Brain microvascular endothelial cell (primary cell): ENCODE results near the gene PAX7.

Experiments
- DNase-seq: peaks from one replicate; pipeline ENCODE4 v3.0.0-alpha.2; 2020
- H3K27ac ChIP-seq: fragments of 250-450 bp; sonication (Bioruptor Pico); 2 replicates; pipeline ENCODE4 v1.5.1; 2020; ENCODE audit warnings: mild to moderate bottlenecking, moderate library complexity
- H3K27me3 ChIP-seq: fragments of 250-450 bp; sonication (Bioruptor Pico); replicated peaks from 2 replicates; pipeline ENCODE4 v1.5.1; 2020; ENCODE audit warnings: mild to moderate bottlenecking
- H3K36me3 ChIP-seq: fragments of 250-450 bp; sonication (Bioruptor Pico); replicated peaks from 2 replicates; pipeline ENCODE4 v1.5.1; 2020; ENCODE audit warnings: mild to moderate bottlenecking
- H3K4me3 ChIP-seq: 2 replicates; pipeline ENCODE4 v1.5.1; 2011; ENCODE audit warnings: low read depth, mild to moderate bottlenecking, control low read depth, low read length, moderate library complexity
- CTCF ChIP-seq: IDR thresholded peaks from 2 replicates; pipeline ENCODE4 v1.5.1; 2011; ENCODE audit warnings: low read depth, mild to moderate bottlenecking, moderate library complexity, low read length, control low read depth, inconsistent platforms; ENCODE audit errors: missing control alignments
- in situ Hi-C: cut with HindIII; loops from 2 replicates; pipeline ENCODE4 v1.10.0; 2017; ENCODE audit warnings: low sequenced_read_pairs, low pct_ligation_motif_present

The PAX7 gene

GRCh38 chr1:18612073-18612472, 18.6 kb upstream of the PAX7 start:
- Histone ChIP-seq H3K27ac (no peak overlapping the region), H3K36me3 (no peaks in the 10 kb centered on the region), H3K27me3 (no peaks in the 10 kb centered on the region), H3K4me3 (no peak overlapping the region)
- no peak for TF ChIP-seq CTCF
- in situ Hi-C loops, result no loop called here
- no peak for DNase-seq

GRCh38 chr1:18614069-18614735, 16.4 kb upstream of the PAX7 start:
- Histone ChIP-seq H3K27ac (no peak overlapping the region), H3K27me3 (no peaks in the 10 kb centered on the region), H3K4me3 (no peak overlapping the region), H3K36me3 (no peaks in the 10 kb centered on the region)
- no peak for DNase-seq
- no peak for TF ChIP-seq CTCF
- in situ Hi-C loops, result no loop called here

GRCh38 chr1:18618546-18619466, 11.8 kb upstream of the PAX7 start:
- Histone ChIP-seq H3K27ac (no peak overlapping the region), H3K27me3 (no peaks in the 10 kb centered on the region), H3K4me3 (no peak overlapping the region), H3K36me3 (no peaks in the 10 kb centered on the region)
- no peak for DNase-seq
- TF ChIP-seq CTCF, result no peak
- in situ Hi-C loops, result no loop called here

GRCh38 chr1:18619467-18619835, 11.2 kb upstream of the PAX7 start:
- in situ Hi-C loops, result no loop called here
- DNase-seq, result no peak
- Histone ChIP-seq H3K4me3 (no peak overlapping the region), H3K27me3 (no peaks in the 10 kb centered on the region), H3K27ac (no peak overlapping the region), H3K36me3 (no peaks in the 10 kb centered on the region)
- TF ChIP-seq CTCF, result no peak

GRCh38 chr1:18628511-18628910, 2.1 kb upstream of the PAX7 start:
- Histone ChIP-seq H3K27ac (no peak overlapping the region), H3K27me3 (peaks cover 58% of the 10 kb centered on the region), H3K4me3 (no peak overlapping the region), H3K36me3 (no peaks in the 10 kb centered on the region)
- TF ChIP-seq CTCF, result no peak
- no peak for DNase-seq
- in situ Hi-C loops, result no loop called here
